SK-N-MC (cell line): ENCODE data around the gene DSTN.

Experiments used
- EZH2 ChIP-seq: fragments of 200-600 bp; sonication (generic); IDR thresholded peaks from one replicate; pipeline ENCODE4 v1.6.1; 2017; ENCODE audit warnings: antibody characterized with exemption
- POLR2AphosphoS5 ChIP-seq: IDR thresholded peaks from 2 replicates; pipeline ENCODE4 v1.6.1; 2012; ENCODE audit warnings: mild to moderate bottlenecking, low read depth, low read length, borderline replicate concordance

- no peak for TF ChIP-seq EZH2
- peak; percentile 86; the same call in 1 of the 2 replicates for TF ChIP-seq POLR2AphosphoS5
These were observed at the start of gene DSTN for GRCh38 chr20:17569616-17570346.
